GM18868 (cell line): ENCODE results near the gene SOX6.
"Not testable (repeated sequence)": the region's sequence is repeated elsewhere in the genome, so short reads cannot be mapped to it uniquely, and the experiment has no call there.

Source experiments
- ATAC-seq: cut with Tn5 transposase; IDR thresholded peaks from one replicate; pipeline ENCODE4 v1.9.1; 2021; ENCODE audit warnings: mild to moderate bottlenecking, moderate library complexity; ENCODE audit not compliant: unreplicated experiment

Gene SOX6

DNA sequence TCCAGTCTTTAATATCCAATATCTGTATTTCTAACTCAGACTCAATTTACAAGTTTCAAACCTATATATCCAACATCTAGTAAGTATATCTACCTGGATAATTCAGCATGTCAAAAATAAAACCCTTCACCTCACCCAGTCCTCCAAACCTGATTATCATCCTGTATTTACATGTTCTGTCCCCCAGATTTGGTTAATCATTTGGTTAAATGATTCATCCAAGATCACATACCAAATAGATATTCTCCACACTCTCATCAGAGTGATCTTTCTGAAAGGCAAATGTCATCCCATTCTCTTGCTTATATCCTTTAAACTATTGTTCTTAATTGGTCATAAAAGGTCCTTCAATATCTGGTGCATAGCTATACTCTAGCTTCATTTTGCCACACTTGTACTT, 199.0 kb downstream of the SOX6 start:
- no peak for ATAC-seq

DNA sequence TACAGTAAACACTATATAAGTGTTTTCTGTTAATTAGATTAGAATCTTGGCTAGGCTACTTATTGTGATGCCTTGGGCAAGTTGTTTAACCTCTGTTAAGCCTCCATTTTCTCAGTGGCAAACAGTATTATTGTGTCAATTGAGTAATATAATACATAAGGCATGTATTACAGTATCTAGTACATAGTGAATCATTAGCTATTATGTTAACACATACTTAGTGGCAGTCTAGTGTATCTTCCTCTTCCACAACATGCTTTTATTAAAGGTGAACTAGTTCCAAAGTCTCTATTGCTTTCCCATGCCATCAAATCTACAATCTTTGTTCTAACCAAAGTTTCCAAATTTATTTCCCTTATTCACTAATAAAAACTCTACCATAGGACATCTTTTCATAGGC, 200.9 kb downstream of the SOX6 start:
- no peak for ATAC-seq

DNA sequence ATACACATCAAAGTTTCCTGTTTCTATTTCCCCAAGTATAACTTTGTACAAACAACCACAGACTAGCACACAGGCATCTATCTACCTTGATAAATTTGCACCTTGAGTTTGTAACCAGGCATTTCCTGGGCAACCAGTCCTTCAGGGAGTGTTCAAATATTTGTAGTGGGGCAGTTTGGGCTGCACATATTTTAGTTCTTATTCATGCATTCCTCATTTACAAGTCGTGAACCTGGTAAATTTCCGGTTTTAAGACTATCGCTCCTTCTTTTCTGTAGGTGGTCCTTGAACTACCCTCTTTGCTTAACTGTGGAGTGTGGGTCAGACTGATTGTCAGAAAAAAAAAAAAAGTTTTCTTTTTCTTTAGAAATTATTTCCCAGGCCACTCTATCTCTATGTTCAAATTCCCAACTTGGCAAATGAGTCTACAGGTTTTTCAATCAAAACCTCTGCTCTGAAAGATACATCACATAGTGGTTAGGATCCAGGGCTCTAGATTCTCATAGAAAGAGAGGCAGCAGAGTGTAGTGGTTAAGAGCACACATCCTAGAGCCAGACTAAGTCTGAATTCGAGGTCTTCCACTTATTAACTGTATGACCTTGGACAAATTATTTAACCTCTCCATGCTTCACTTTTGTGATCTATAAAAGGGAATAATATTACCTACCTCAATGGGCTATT, 201.5 kb downstream of the SOX6 start:
- no peak for ATAC-seq

DNA sequence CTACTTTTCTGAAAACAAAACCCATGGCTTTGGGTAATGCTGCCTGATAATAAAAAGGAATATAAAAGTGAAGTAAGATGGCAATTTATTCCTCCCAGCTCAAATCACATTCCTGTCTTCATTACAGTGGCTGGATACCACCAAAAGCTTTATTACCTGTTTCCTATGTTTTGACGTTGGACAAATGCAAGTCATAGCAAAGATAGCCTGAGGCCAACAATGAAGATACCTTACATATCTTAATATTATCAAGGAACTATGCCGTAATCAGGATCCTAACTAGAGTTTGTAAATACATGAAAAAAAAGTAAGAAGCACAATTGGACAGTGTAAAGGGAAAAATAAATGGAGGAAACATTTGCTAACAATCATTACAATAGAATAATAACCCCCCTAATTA, 202.4 kb downstream of the SOX6 start:
- ATAC-seq = no peak

DNA sequence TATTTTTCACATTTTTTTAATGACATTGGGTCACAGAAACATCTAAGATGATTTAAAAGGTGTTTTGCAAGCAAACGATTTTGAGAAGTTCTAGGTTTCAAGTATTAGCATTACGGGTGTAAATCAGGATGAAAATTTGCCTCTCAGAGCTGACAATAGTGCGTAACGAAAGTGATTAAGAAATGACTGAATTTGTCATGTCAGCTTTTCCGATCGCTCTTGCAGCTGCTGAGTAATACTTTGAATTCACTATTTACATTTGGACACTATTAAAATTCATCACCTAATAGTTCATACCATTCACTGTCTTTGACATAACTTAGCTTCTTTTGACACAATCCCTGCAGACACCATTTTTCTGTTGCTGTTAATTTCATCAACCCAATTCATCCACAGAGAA, 205.2 kb downstream of the SOX6 start:
- ATAC-seq = no peak

DNA sequence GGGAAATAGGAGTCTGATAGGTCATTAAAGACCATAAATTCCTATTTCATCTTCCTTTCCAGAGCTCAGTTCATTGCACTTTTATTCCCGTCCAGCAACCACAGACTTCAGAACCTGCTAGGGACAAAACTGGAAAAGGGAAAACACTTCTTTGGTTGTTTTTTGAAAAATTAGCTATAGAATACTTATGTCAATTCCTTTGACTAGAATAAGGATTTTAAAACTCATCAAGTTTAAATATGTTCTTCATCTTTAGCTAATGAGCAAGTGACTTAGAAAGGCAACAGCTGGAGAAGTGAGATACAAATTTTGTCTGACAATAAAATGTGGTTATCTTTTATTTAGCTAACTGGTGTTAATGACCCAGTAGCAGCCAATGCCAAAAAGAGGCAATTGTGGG, 206.9 kb downstream of the SOX6 start:
- no peak for ATAC-seq

DNA sequence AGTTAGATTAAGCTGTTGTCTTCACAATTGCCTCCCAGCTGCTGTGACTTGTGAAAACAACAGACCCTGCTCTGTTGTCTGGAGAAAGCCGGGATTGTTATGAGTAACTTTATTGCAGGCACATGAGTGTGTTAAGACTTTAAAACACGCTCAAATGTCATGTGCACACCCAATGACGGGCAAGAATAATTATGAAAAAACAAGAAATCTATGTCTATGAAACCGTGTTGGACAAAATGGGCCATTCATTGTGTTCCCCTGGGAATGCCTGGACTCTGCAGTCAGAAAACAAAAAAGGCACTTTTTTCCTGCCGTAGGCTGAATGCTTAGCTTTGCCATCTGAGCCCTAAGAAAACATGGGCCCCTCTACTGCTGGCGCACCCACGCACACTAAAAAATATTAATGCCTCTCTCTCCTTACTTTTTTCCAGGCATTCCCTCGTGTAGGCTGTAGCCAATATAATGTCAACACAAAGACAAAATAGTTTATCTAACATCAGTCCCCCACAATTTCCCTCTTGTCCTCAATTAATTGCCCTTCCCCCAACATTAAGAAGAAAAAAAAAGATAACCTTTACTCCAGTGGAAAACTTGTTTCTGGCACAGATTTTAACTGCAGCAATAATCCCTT, 207.9 kb downstream of the SOX6 start:
- ATAC-seq = no peak

DNA sequence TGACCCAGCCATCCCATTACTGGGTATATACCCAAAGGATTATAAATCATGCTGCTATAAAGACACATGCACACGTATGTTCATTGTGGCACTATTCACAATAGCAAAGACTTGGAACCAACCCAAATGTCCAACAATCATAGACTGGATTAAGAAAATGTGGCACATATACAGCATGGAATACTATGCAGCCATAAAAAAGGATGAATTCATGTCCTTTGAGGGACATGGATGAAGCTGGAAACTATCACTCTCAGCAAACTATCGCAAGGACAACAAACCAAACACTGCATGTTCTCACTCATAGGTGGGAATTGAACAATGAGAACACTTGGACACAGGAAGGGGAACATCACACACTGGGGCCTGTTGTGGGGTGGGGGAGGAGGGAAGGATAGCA, 209.4 kb downstream of the SOX6 start:
- not testable (repeated sequence) for ATAC-seq

DNA sequence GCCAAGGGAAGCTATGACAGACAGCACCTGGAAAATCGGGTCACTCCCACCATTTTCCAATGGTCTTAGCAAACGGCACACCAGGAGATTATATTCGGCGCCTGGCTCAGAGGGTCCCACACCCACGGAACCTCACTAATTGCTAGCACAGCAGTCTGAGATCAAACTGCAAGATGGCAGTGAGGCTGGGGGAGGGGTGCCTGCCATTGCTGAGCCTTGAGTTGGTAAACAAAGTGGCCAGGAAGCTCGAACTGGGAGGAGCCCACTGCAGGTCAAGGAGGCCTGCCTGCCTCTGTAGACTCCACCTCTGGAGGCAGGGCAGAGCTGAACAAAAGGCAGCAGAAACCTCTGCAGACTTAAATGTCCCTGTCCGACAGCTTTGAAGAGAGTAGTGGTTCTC, 214.7 kb downstream of the SOX6 start:
- not testable (repeated sequence) for ATAC-seq

DNA sequence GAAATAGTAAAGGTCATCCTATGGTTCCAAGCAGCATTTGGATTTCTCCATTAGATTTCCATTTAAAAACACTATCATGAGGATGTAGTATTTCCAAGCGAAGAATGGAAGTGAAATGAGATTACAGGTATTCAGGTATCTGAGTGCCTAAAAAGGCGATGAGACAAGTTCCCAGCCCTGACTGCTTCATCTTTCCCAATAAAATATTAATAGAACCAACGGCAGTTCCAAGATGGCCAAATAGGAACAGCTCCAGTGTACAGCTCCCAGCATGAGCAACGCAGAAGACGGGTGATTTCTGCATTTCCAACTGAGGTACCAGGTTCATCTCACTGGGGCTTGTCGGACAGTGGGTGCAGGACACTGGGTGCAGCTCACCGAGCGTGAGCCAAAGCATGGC, 215.2 kb downstream of the SOX6 start:
- not testable (repeated sequence) for ATAC-seq

DNA sequence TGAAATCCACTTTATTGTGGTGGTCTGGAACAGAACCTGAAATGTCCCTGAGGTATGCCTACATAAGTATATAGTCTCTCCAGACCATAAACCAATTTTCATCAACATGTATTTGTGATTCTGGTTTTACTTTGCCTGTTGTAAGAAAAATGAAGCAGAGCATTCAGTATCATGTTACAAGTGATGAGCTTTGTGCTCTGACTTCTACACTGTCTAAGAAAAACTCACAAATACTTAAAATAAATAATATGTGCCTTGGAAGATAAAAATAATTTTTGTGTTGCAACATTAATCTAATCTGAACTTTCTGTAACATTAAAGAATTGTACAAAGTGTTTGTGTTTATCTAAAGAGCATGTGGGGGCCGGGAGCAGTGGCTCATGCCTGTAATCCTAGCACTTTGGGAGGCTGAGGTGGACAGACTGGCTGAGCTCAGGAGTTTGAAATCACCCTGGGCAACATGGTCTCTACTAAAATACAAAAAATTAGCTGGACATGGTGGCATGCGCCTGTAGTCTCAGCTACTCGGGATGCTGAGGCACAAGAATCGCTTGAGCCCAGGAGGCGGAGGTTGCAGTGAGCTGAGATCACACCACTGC, 219.5 kb downstream of the SOX6 start:
- ATAC-seq = no peak

DNA sequence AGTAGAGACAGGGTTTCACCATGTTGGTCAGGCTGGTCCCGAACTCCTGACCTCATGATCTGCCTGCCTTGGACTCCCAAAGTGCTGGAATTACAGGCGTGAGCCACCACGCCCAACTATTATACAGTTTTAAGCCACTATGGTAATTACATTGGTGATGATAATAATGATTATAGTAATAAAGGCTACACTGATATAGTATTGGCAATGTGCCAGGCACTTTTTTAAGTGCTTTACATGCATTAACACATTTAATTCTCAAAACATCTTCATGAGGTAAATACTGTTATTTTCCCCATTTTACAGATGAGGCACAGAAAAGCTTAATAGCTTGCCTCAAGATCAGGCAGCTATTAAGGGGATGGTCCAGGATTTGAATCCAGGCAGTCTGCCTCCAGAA, 222.5 kb downstream of the SOX6 start:
- no peak for ATAC-seq

DNA sequence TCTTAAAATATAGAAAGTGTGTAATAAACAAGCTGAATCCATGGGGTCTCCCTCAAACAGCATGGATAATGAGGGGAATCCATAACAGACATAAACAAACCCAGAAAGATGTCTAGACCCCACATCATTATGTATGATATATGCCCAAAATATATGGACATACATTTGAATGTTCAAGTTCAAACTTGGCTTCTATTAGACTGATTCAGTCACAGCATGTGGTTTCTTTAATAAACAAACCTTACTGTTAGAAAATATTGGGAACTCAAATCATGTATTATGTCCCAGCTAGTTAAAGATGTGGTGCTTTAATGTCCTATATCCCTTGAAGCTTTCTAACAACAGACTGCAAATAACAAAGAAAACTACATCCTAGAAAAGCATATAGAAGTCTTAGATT, 228.6 kb downstream of the SOX6 start:
- no peak for ATAC-seq

DNA sequence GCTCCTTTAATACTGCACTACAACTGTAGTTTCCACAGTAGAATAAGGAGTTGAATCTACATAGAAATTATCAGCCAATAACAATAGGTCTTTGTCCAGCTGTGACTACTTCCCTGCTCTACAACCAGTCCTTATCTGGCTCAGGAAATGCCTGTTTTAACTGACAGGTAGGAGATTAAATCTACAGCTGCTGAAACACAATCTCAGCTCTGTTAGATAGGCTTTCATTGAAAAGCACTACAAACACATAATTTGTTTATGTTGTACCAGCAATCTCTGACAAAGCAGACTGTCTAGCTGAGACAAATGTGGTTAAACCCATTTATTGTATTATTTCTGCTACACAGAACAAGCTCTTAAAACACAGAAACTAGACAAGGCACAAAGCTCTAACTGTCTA, 230.0 kb downstream of the SOX6 start:
- no peak for ATAC-seq

DNA sequence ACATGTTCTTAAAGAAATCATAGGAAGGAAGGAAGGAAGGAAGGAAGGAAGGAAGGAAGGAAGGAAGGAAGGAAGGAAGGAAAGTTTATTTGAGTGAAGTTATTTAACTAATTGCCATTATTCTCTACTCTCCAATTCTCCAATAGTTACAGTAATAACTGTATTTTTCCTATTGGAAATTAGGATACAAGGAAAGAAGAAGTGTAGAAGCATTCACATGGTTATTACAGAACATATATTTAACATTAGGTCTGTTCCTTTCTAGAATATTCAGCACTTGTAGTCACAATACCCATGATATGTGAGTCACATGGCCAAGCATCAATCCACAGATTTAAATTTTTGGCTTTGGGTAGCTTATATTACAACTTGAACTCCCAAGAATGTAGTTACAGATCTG, 230.6 kb downstream of the SOX6 start:
- no peak for ATAC-seq

DNA sequence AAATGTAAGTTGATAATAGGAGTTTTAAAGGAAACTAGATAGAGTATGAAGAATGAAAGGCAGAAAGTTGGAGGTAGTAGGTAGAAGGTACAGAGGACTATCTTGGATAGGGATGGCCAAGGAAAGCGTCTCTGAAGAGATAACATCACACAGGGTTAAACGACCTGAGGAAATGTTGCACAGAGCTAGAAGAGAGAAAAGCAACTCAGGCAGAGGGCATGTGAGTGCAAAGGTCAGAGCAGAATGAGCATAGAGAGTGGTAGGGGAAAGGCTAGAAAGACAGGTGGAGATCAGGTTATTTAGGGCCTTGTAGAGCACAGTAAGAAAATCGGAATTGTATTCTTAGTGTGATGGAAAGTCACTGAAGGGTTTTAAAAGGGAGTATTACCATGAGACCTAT, 232.0 kb downstream of the SOX6 start:
- no peak for ATAC-seq

DNA sequence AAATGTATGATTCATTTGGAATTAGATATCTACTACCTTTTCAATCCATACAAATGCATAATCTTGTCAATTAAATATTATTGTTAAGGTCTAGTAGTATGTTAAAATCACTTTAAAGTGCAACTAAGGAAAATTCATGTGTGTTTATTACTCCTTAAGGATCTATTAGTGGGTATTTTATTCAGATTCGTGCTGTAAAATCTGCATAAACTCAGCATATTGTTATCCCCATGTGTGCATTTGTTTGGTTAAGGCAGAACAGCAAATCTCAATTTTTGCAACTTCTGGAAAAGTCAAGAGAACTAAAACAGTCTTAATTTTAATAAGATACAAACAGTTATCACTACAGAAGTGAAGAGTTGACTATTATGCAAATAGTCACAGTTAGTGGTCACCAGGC, 234.5 kb downstream of the SOX6 start:
- ATAC-seq = no peak

DNA sequence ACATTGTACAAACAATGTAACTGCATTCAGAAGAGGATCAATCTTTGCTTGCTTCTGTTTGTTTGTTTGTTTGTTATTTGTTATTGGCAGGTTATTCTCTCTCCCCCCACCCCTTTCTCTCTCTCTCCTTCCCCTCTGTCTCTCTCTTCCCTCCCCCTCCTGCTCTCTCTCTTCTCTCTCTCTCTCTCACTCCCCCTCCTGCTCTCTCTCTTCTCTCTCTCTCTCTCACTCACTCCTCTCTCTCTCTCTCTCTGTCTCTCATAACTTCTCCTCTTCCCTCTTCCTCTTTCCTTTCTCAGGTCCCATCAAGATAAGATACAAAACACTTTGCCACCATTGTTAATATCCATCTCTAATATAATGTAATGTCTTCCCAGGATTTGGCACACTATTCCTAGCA, 236.3 kb downstream of the SOX6 start:
- no peak for ATAC-seq

DNA sequence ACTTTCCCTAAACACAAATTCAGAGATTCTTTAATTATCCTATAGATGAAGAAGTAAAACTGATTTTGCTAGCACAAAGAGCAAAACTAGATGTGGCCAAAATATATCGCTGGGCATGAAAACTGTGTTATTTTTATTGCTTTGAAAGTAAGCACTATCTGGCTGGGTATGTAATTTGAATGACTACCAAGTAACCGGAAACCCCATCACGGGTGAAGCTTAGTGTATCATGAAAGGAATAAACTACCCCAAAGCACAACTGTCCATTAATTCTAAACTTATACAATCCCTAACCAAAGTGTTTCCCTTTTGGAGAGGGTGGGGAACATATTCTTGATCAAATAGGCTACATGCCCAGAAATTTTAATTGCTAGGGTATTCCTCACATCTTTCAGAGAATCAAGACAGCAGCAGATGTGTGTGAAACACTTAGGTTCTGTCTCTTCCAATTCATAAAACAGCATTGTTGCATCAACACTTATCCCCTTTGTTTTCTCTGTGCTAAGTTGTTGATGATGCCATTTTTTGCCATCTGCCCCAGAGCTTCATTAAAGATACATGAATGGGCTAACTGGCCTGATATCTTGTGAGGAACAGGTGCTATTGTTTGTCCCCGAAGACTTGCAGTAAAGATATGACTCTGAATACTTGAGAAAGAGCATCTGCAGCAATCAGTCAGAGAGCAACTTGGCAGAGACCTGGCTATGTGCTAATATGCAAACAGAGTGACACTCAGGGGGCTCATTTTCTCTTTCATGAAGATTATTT, 238.2 kb downstream of the SOX6 start:
- no peak for ATAC-seq

DNA sequence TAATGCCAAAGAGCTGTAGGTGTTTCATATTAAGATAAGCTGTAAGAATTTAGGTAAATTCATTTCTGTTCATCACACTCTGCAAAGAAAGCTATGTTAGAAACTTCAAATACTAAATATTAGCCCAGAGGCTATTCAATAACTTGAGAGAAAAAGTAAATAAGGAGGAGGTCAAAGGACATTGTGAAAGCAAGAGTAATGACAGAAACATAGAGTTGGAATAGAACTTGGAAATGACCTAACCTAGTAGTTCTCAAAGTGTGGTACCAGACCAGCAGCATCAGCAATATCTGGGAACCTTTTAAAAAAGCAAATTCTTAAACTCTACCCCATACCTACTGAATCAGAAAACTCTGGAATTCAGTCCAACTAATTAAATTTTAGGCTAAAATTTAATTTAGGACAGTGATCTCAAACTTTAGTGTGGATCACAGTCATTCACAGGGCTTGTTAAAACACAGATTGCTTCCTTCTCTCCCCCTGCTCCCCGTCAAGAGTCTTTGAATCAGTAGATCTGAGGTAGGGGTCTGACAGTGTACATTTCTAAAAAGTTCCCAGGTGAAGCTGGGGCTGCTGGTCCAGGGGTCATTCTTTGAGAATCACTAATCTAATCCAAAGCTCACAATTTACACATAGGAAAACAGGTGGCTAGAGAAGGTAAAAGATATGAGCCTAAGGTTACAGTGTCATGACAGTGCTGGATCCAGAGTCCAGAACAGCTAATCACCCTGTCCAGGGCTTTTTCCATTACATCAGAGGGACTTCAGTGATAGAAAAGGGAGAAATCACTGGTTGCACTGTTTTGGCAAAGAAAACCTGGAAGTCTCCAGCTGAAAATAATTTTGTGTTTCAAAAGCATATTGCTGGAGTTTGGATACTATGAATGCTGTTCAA, 241.1 kb downstream of the SOX6 start:
- ATAC-seq = no peak

DNA sequence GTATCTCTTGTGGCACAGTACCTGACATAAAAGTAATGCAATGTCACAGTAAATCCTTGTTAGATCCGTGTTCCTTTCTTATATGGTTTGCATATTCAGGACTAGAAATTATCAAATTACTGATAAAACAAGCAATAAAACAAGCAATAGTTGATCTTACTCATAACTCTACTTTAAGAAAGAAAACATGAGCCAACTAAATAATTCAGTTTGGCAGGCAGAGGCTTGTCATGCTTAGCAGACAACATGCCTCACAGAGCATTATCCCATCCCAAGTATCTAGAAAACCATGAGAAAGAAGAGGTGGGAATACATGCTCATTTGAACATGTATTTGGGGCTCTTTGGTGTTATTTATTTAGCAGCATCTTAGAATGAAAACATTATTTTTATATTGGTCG, 241.9 kb downstream of the SOX6 start:
- no peak for ATAC-seq
